ENCODE measurements around the gene PHACTR1.
"Not testable (repeated sequence)": the region's sequence is repeated elsewhere in the genome, so short reads cannot be mapped to it uniquely, and the experiment has no call there.

PHACTR1 gene

GRCh38 chr6:13239530-13240455 lies 523.2 kb downstream of the PHACTR1 start:
- Histone ChIP-seq H3K36me3 (ENCODE audit: insufficient read depth, low read length) (no peaks in the 10 kb centered on the region), H3K4me1 (ENCODE audit: control insufficient read depth, insufficient read depth, low read length, unreplicated experiment) (no peaks in the 10 kb centered on the region), H3K27me3 (ENCODE audit: insufficient read depth, low read length) (no peaks in the 10 kb centered on the region), H3K4me3 (ENCODE audit: low read depth, low read length) (no peak overlapping the region), H3K27ac (ENCODE audit: low read depth, low read length) (no peak overlapping the region), H2AFZ (ENCODE audit: low read length, unreplicated experiment) (no peak overlapping the region), H3K79me2 (ENCODE audit: control insufficient read depth, insufficient read depth, low read length, unreplicated experiment) (no peaks in the 10 kb centered on the region)

GRCh38 chr6:13241364-13241763 lies 524.8 kb downstream of the PHACTR1 start:
- no peak overlapping the region for H2AFZ ChIP-seq (ENCODE audit: low read length, unreplicated experiment)
- no peaks in the 10 kb centered on the region for H3K27me3 ChIP-seq (ENCODE audit: insufficient read depth, low read length)
- H3K4me1 ChIP-seq (ENCODE audit: control insufficient read depth, insufficient read depth, low read length, unreplicated experiment), result no peaks in the 10 kb centered on the region
- no peak overlapping the region for H3K27ac ChIP-seq (ENCODE audit: low read depth, low read length)
- H3K36me3 ChIP-seq (ENCODE audit: insufficient read depth, low read length), result no peaks in the 10 kb centered on the region
- H3K79me2 ChIP-seq (ENCODE audit: control insufficient read depth, insufficient read depth, low read length, unreplicated experiment), result no peaks in the 10 kb centered on the region
- H3K4me3 ChIP-seq (ENCODE audit: low read depth, low read length), result no peak overlapping the region

GRCh38 chr6:13242178-13242577 lies 525.6 kb downstream of the PHACTR1 start:
- Histone ChIP-seq H3K27ac (ENCODE audit: low read depth, low read length) (no peak overlapping the region), H3K4me1 (ENCODE audit: control insufficient read depth, insufficient read depth, low read length, unreplicated experiment) (no peaks in the 10 kb centered on the region), H3K79me2 (ENCODE audit: control insufficient read depth, insufficient read depth, low read length, unreplicated experiment) (no peaks in the 10 kb centered on the region), H3K4me3 (ENCODE audit: low read depth, low read length) (no peak overlapping the region), H2AFZ (ENCODE audit: low read length, unreplicated experiment) (no peak overlapping the region), H3K36me3 (ENCODE audit: insufficient read depth, low read length) (no peaks in the 10 kb centered on the region), H3K27me3 (ENCODE audit: insufficient read depth, low read length) (0 out of 2 replicates have a peak, but pooled peaks cover 5% of the 10 kb centered on the region)

- Histone ChIP-seq H3K4me3 (ENCODE audit: low read depth, low read length) (no peak overlapping the region), H2AFZ (ENCODE audit: low read length, unreplicated experiment) (no peak overlapping the region), H3K27me3 (ENCODE audit: insufficient read depth, low read length) (0 out of 2 replicates have a peak, but pooled peaks cover 5% of the 10 kb centered on the region), H3K36me3 (ENCODE audit: insufficient read depth, low read length) (no peaks in the 10 kb centered on the region), H3K27ac (ENCODE audit: low read depth, low read length) (no peak overlapping the region), H3K4me1 (ENCODE audit: control insufficient read depth, insufficient read depth, low read length, unreplicated experiment) (no peaks in the 10 kb centered on the region), H3K79me2 (ENCODE audit: control insufficient read depth, insufficient read depth, low read length, unreplicated experiment) (no peaks in the 10 kb centered on the region)
These were observed 526.0 kb downstream of the PHACTR1 start for GRCh38 chr6:13242590-13242989.

- no peak overlapping the region for H3K27ac ChIP-seq (ENCODE audit: low read depth, low read length)
- no peaks in the 10 kb centered on the region for H3K4me1 ChIP-seq (ENCODE audit: control insufficient read depth, insufficient read depth, low read length, unreplicated experiment)
- H3K27me3 ChIP-seq (ENCODE audit: insufficient read depth, low read length), result 0 out of 2 replicates have a peak, but pooled peaks cover 5% of the 10 kb centered on the region
- no peaks in the 10 kb centered on the region for H3K36me3 ChIP-seq (ENCODE audit: insufficient read depth, low read length)
- no peak overlapping the region for H3K4me3 ChIP-seq (ENCODE audit: low read depth, low read length)
- H2AFZ ChIP-seq (ENCODE audit: low read length, unreplicated experiment), result no peak overlapping the region
- H3K79me2 ChIP-seq (ENCODE audit: control insufficient read depth, insufficient read depth, low read length, unreplicated experiment), result no peaks in the 10 kb centered on the region
These were observed 526.5 kb downstream of the PHACTR1 start for GRCh38 chr6:13243033-13243432.

GRCh38 chr6:13243745-13244144 lies 527.2 kb downstream of the PHACTR1 start:
- H3K4me1 ChIP-seq (ENCODE audit: control insufficient read depth, insufficient read depth, low read length, unreplicated experiment); H3K36me3 ChIP-seq (ENCODE audit: insufficient read depth, low read length); H3K79me2 ChIP-seq (ENCODE audit: control insufficient read depth, insufficient read depth, low read length, unreplicated experiment); H3K27ac ChIP-seq (ENCODE audit: low read depth, low read length); H2AFZ ChIP-seq (ENCODE audit: low read length, unreplicated experiment); H3K27me3 ChIP-seq (ENCODE audit: insufficient read depth, low read length); H3K4me3 ChIP-seq (ENCODE audit: low read depth, low read length): not testable (repeated sequence)

GRCh38 chr6:13247627-13248026 lies 531.1 kb downstream of the PHACTR1 start:
- H3K27me3 ChIP-seq (ENCODE audit: insufficient read depth, low read length), result peaks cover 8% of the 10 kb centered on the region; the same call in 1 of the 2 replicates

GRCh38 chr6:13248053-13248452 lies 531.5 kb downstream of the PHACTR1 start:
- Histone ChIP-seq H3K4me1 (ENCODE audit: control insufficient read depth, insufficient read depth, low read length, unreplicated experiment) (no peaks in the 10 kb centered on the region), H3K27me3 (ENCODE audit: insufficient read depth, low read length) (peaks cover 8% of the 10 kb centered on the region; the same call in 1 of the 2 replicates), H3K4me3 (ENCODE audit: low read depth, low read length) (no peak overlapping the region), H2AFZ (ENCODE audit: low read length, unreplicated experiment) (no peak overlapping the region), H3K79me2 (ENCODE audit: control insufficient read depth, insufficient read depth, low read length, unreplicated experiment) (no peaks in the 10 kb centered on the region), H3K36me3 (ENCODE audit: insufficient read depth, low read length) (no peaks in the 10 kb centered on the region), H3K27ac (ENCODE audit: low read depth, low read length) (no peak overlapping the region)

More at GRCh38 chr6:13247627-13248026, 531.1 kb downstream of the PHACTR1 start:
- no peaks in the 10 kb centered on the region for H3K79me2 ChIP-seq (ENCODE audit: control insufficient read depth, insufficient read depth, low read length, unreplicated experiment)
- H3K36me3 ChIP-seq (ENCODE audit: insufficient read depth, low read length), result no peaks in the 10 kb centered on the region
- no peak overlapping the region for H2AFZ ChIP-seq (ENCODE audit: low read length, unreplicated experiment)
- H3K4me1 ChIP-seq (ENCODE audit: control insufficient read depth, insufficient read depth, low read length, unreplicated experiment), result no peaks in the 10 kb centered on the region
- no peak overlapping the region for H3K4me3 ChIP-seq (ENCODE audit: low read depth, low read length)
- H3K27ac ChIP-seq (ENCODE audit: low read depth, low read length), result no peak overlapping the region

- Histone ChIP-seq H2AFZ (ENCODE audit: low read length, unreplicated experiment) (no peak overlapping the region), H3K27ac (ENCODE audit: low read depth, low read length) (no peak overlapping the region)
These were observed 532.0 kb downstream of the PHACTR1 start for GRCh38 chr6:13248584-13248985.

GRCh38 chr6:13248994-13249393 lies 532.4 kb downstream of the PHACTR1 start:
- Histone ChIP-seq H3K27me3 (ENCODE audit: insufficient read depth, low read length) (peaks cover 11% of the 10 kb centered on the region; the same call in 1 of the 2 replicates), H3K4me1 (ENCODE audit: control insufficient read depth, insufficient read depth, low read length, unreplicated experiment) (no peaks in the 10 kb centered on the region), H3K79me2 (ENCODE audit: control insufficient read depth, insufficient read depth, low read length, unreplicated experiment) (no peaks in the 10 kb centered on the region), H3K36me3 (ENCODE audit: insufficient read depth, low read length) (no peaks in the 10 kb centered on the region), H3K4me3 (ENCODE audit: low read depth, low read length) (no peak overlapping the region), H3K27ac (ENCODE audit: low read depth, low read length) (no peak overlapping the region), H2AFZ (ENCODE audit: low read length, unreplicated experiment) (no peak overlapping the region)

More at GRCh38 chr6:13248584-13248985, 532.0 kb downstream of the PHACTR1 start:
- Histone ChIP-seq H3K79me2 (ENCODE audit: control insufficient read depth, insufficient read depth, low read length, unreplicated experiment) (no peaks in the 10 kb centered on the region), H3K4me1 (ENCODE audit: control insufficient read depth, insufficient read depth, low read length, unreplicated experiment) (no peaks in the 10 kb centered on the region), H3K4me3 (ENCODE audit: low read depth, low read length) (no peak overlapping the region), H3K27me3 (ENCODE audit: insufficient read depth, low read length) (peaks cover 10% of the 10 kb centered on the region; the same call in 1 of the 2 replicates), H3K36me3 (ENCODE audit: insufficient read depth, low read length) (no peaks in the 10 kb centered on the region)

GRCh38 chr6:13249817-13250216 lies 533.2 kb downstream of the PHACTR1 start:
- Histone ChIP-seq H2AFZ (ENCODE audit: low read length, unreplicated experiment) (no peak overlapping the region), H3K27ac (ENCODE audit: low read depth, low read length) (no peak overlapping the region), H3K79me2 (ENCODE audit: control insufficient read depth, insufficient read depth, low read length, unreplicated experiment) (no peaks in the 10 kb centered on the region), H3K27me3 (ENCODE audit: insufficient read depth, low read length) (peaks cover 11% of the 10 kb centered on the region; the same call in 1 of the 2 replicates), H3K4me3 (ENCODE audit: low read depth, low read length) (no peak overlapping the region), H3K36me3 (ENCODE audit: insufficient read depth, low read length) (no peaks in the 10 kb centered on the region), H3K4me1 (ENCODE audit: control insufficient read depth, insufficient read depth, low read length, unreplicated experiment) (no peaks in the 10 kb centered on the region)

All from ACC112 (cell line).